ENCODE data around the gene BAIAP2L2. TPM values are rescaled to one million over a fixed set of nuclear protein-coding genes. Genes with fewer than 3 reads are reported as not detected.
"Not testable (repeated sequence)": the region's sequence is repeated elsewhere in the genome, so short reads cannot be mapped to it uniquely, and the experiment has no call there.

The BAIAP2L2 gene
- total RNA-seq, 2 donors from 2014 or later = 0.66 to 4.4 TPM

- ATAC-seq = no peak
- intact Hi-C loops (cut with DNase I) = no loop called here
- Histone ChIP-seq H3K27ac (no peak overlapping the region), H3K27me3 (no peaks in the 10 kb centered on the region), H3K36me3 (replicated peaks in 1 of 2; ENCODE audit: insufficient read depth in 1 of 2, low read depth in 2 of 2) (no peaks in the 10 kb centered on the region), H3K9me3 (no peaks in the 10 kb centered on the region), H3K4me3 (no peak overlapping the region), H3K4me1 (peaks cover 9% of the 10 kb centered on the region)
- TF ChIP-seq CTCF (IDR thresholded peaks at IDR 0.05) (no peak), POLR2A (IDR thresholded peaks at IDR 0.05) (no peak)
- DNase-seq = no peak
- WGBS, 2 donors = 88 to 93% methylated on average over 7 to 8 of the region's 8 CpGs
Measured at GRCh38 chr22:38151126-38151500, 40.6 kb upstream of the BAIAP2L2 start.

GRCh38 chr22:38148245-38148644 is 37.8 kb upstream of the BAIAP2L2 start:
- H3K27me3 ChIP-seq = no peaks in the 10 kb centered on the region
- intact Hi-C loops (cut with DNase I) = no loop called here
- no peak overlapping the region for H3K27ac ChIP-seq
- no peak for DNase-seq
- ATAC-seq = no peak
- no peak overlapping the region for H3K4me3 ChIP-seq
- WGBS, 2 donors = 83 to 88% methylated on average over 5 of the region's 5 CpGs
- no peaks in the 10 kb centered on the region for H3K36me3 ChIP-seq (replicated peaks in 1 of 2; ENCODE audit: insufficient read depth in 1 of 2, low read depth in 2 of 2)
- H3K9me3 ChIP-seq = no peaks in the 10 kb centered on the region
- TF ChIP-seq POLR2A (IDR thresholded peaks at IDR 0.05) = no peak
- no peak for TF ChIP-seq CTCF (IDR thresholded peaks at IDR 0.05)
- H3K4me1 ChIP-seq = no peaks in the 10 kb centered on the region

- H3K4me1 ChIP-seq; H3K27me3 ChIP-seq; ATAC-seq; intact Hi-C loops (cut with DNase I); DNase-seq; H3K4me3 ChIP-seq; H3K27ac ChIP-seq; H3K9me3 ChIP-seq; H3K36me3 ChIP-seq (replicated peaks in 1 of 2; ENCODE audit: insufficient read depth in 1 of 2, low read depth in 2 of 2): not testable (repeated sequence)
- WGBS, 2 donors = 98% methylated on average over 3 of the region's 3 CpGs
Measured at GRCh38 chr22:38146166-38146565, 35.7 kb upstream of the BAIAP2L2 start.

GRCh38 chr22:38144025-38144405 is 33.5 kb upstream of the BAIAP2L2 start:
- intact Hi-C loops (cut with DNase I) = no loop called here
- H3K27me3 ChIP-seq = no peaks in the 10 kb centered on the region
- H3K27ac ChIP-seq = no peak overlapping the region
- WGBS, 2 donors = 91 to 97% methylated on average over 5 of the region's 5 CpGs
- TF ChIP-seq CTCF (IDR thresholded peaks at IDR 0.05) = no peak
- no peak for TF ChIP-seq POLR2A (IDR thresholded peaks at IDR 0.05)
- H3K4me3 ChIP-seq = no peak overlapping the region
- DNase-seq (no peak), ATAC-seq (no peak)
- H3K4me1 ChIP-seq = no peaks in the 10 kb centered on the region
- H3K36me3 ChIP-seq (replicated peaks in 1 of 2; ENCODE audit: insufficient read depth in 1 of 2, low read depth in 2 of 2) = no peaks in the 10 kb centered on the region
- no peaks in the 10 kb centered on the region for H3K9me3 ChIP-seq

GRCh38 chr22:38142606-38143005 is 32.1 kb upstream of the BAIAP2L2 start:
- Histone ChIP-seq H3K36me3 (replicated peaks in 1 of 2; ENCODE audit: insufficient read depth in 1 of 2, low read depth in 2 of 2) (no peaks in the 10 kb centered on the region), H3K4me1 (no peaks in the 10 kb centered on the region), H3K27me3 (no peaks in the 10 kb centered on the region), H3K9me3 (no peaks in the 10 kb centered on the region), H3K4me3 (no peak overlapping the region), H3K27ac (no peak overlapping the region)
- 97 to 100% methylated on average over 5 of the region's 5 CpGs for WGBS, 2 donors
- intact Hi-C loops (cut with DNase I) = no loop called here
- ATAC-seq (no peak), DNase-seq (no peak)
- TF ChIP-seq CTCF (IDR thresholded peaks at IDR 0.05) = no peak
- TF ChIP-seq POLR2A (IDR thresholded peaks at IDR 0.05) = no peak

Measured in body of pancreas (tissue), 4 donors.